Measurements from ENCODE around the gene GRAMD4. TPM values are rescaled to one million over a fixed set of nuclear protein-coding genes. Genes with fewer than 3 reads are reported as not detected.

GRAMD4 gene
- total RNA-seq, 1 experiment from 2014 or later = 29.0 TPM

- Histone ChIP-seq H3K36me3 (ENCODE audit: insufficient read depth, low read length) (no peaks in the 10 kb centered on the region), H3K9me2 (replicated peaks; ENCODE audit: insufficient read depth, low read length) (no peaks in the 10 kb centered on the region), H3K4me2 (ENCODE audit: low read depth, low read length, poor library complexity, severe bottlenecking) (no peak overlapping the region), H4K20me1 (ENCODE audit: insufficient read depth, low read depth, low read length) (no peaks in the 10 kb centered on the region), H3K4me1 (ENCODE audit: low read length) (no peaks in the 10 kb centered on the region), H3K79me2 (ENCODE audit: low read length) (no peaks in the 10 kb centered on the region), H3K9me3 (ENCODE audit: low read length) (no peaks in the 10 kb centered on the region), H3K27me3 (ENCODE audit: low read length) (no peaks in the 10 kb centered on the region), H3K9ac (ENCODE audit: low read length) (no peak overlapping the region), H3K4me3 (ENCODE audit: low read length) (no peak overlapping the region), H3K27ac (ENCODE audit: low read length) (no peak overlapping the region), H2AFZ (ENCODE audit: low read length) (no peak overlapping the region)
- no peak for DNase-seq
Observed at GRCh38 chr22:46673205-46673604, 53.0 kb downstream of the GRAMD4 start.

GRCh38 chr22:46673662-46674236, 53.6 kb downstream of the GRAMD4 start:
- H3K27ac ChIP-seq (ENCODE audit: low read length) = no peak overlapping the region
- no peak overlapping the region for H3K4me3 ChIP-seq (ENCODE audit: low read length)
- no peak for DNase-seq
- H3K4me1 ChIP-seq (ENCODE audit: low read length) = no peaks in the 10 kb centered on the region
- H3K4me2 ChIP-seq (ENCODE audit: low read depth, low read length, poor library complexity, severe bottlenecking) = no peak overlapping the region
- H2AFZ ChIP-seq (ENCODE audit: low read length) = no peak overlapping the region
- H4K20me1 ChIP-seq (ENCODE audit: insufficient read depth, low read depth, low read length) = no peaks in the 10 kb centered on the region
- H3K9ac ChIP-seq (ENCODE audit: low read length) = no peak overlapping the region
- no peaks in the 10 kb centered on the region for H3K79me2 ChIP-seq (ENCODE audit: low read length)
- H3K27me3 ChIP-seq (ENCODE audit: low read length) = no peaks in the 10 kb centered on the region
- H3K36me3 ChIP-seq (ENCODE audit: insufficient read depth, low read length) = no peaks in the 10 kb centered on the region
- H3K9me3 ChIP-seq (ENCODE audit: low read length) = no peaks in the 10 kb centered on the region
- no peaks in the 10 kb centered on the region for H3K9me2 ChIP-seq (replicated peaks; ENCODE audit: insufficient read depth, low read length)

GRCh38 chr22:46674367-46674781, 54.2 kb downstream of the GRAMD4 start:
- H3K79me2 ChIP-seq (ENCODE audit: low read length) = no peaks in the 10 kb centered on the region
- H2AFZ ChIP-seq (ENCODE audit: low read length) = no peak overlapping the region
- H3K36me3 ChIP-seq (ENCODE audit: insufficient read depth, low read length) = no peaks in the 10 kb centered on the region
- no peaks in the 10 kb centered on the region for H3K9me2 ChIP-seq (replicated peaks; ENCODE audit: insufficient read depth, low read length)
- no peaks in the 10 kb centered on the region for H4K20me1 ChIP-seq (ENCODE audit: insufficient read depth, low read depth, low read length)
- no peak overlapping the region for H3K27ac ChIP-seq (ENCODE audit: low read length)
- DNase-seq = no peak
- no peak overlapping the region for H3K9ac ChIP-seq (ENCODE audit: low read length)
- H3K9me3 ChIP-seq (ENCODE audit: low read length) = no peaks in the 10 kb centered on the region
- H3K4me3 ChIP-seq (ENCODE audit: low read length) = no peak overlapping the region
- no peaks in the 10 kb centered on the region for H3K4me1 ChIP-seq (ENCODE audit: low read length)
- H3K4me2 ChIP-seq (ENCODE audit: low read depth, low read length, poor library complexity, severe bottlenecking) = no peak overlapping the region
- no peaks in the 10 kb centered on the region for H3K27me3 ChIP-seq (ENCODE audit: low read length)

GRCh38 chr22:46674906-46675305, 54.7 kb downstream of the GRAMD4 start:
- Histone ChIP-seq H3K27me3 (ENCODE audit: low read length) (no peaks in the 10 kb centered on the region), H3K9ac (ENCODE audit: low read length) (no peak overlapping the region), H2AFZ (ENCODE audit: low read length) (no peak overlapping the region), H3K27ac (ENCODE audit: low read length) (no peak overlapping the region), H3K4me2 (ENCODE audit: low read depth, low read length, poor library complexity, severe bottlenecking) (no peak overlapping the region), H3K79me2 (ENCODE audit: low read length) (no peaks in the 10 kb centered on the region), H3K4me1 (ENCODE audit: low read length) (no peaks in the 10 kb centered on the region), H3K36me3 (ENCODE audit: insufficient read depth, low read length) (no peaks in the 10 kb centered on the region), H3K4me3 (ENCODE audit: low read length) (no peak overlapping the region), H3K9me2 (replicated peaks; ENCODE audit: insufficient read depth, low read length) (no peaks in the 10 kb centered on the region), H3K9me3 (ENCODE audit: low read length) (no peaks in the 10 kb centered on the region), H4K20me1 (ENCODE audit: insufficient read depth, low read depth, low read length) (no peaks in the 10 kb centered on the region)
- no peak for DNase-seq

- H3K27ac ChIP-seq (ENCODE audit: low read length) = no peak overlapping the region
- H2AFZ ChIP-seq (ENCODE audit: low read length) = no peak overlapping the region
- H3K4me1 ChIP-seq (ENCODE audit: low read length) = no peaks in the 10 kb centered on the region
- no peaks in the 10 kb centered on the region for H3K9me3 ChIP-seq (ENCODE audit: low read length)
- no peak for DNase-seq
- no peaks in the 10 kb centered on the region for H3K27me3 ChIP-seq (ENCODE audit: low read length)
- H3K79me2 ChIP-seq (ENCODE audit: low read length) = no peaks in the 10 kb centered on the region
- H3K4me2 ChIP-seq (ENCODE audit: low read depth, low read length, poor library complexity, severe bottlenecking) = no peak overlapping the region
- H3K9me2 ChIP-seq (replicated peaks; ENCODE audit: insufficient read depth, low read length) = no peaks in the 10 kb centered on the region
- no peaks in the 10 kb centered on the region for H3K36me3 ChIP-seq (ENCODE audit: insufficient read depth, low read length)
- no peak overlapping the region for H3K4me3 ChIP-seq (ENCODE audit: low read length)
- no peak overlapping the region for H3K9ac ChIP-seq (ENCODE audit: low read length)
- H4K20me1 ChIP-seq (ENCODE audit: insufficient read depth, low read depth, low read length) = no peaks in the 10 kb centered on the region
Observed at GRCh38 chr22:46675479-46675878, 55.3 kb downstream of the GRAMD4 start.

- no peaks in the 10 kb centered on the region for H3K9me3 ChIP-seq (ENCODE audit: low read length)
- no peaks in the 10 kb centered on the region for H3K79me2 ChIP-seq (ENCODE audit: low read length)
- H3K4me1 ChIP-seq (ENCODE audit: low read length) = no peaks in the 10 kb centered on the region
- H3K27ac ChIP-seq (ENCODE audit: low read length) = no peak overlapping the region
- no peak overlapping the region for H3K4me2 ChIP-seq (ENCODE audit: low read depth, low read length, poor library complexity, severe bottlenecking)
- no peak for DNase-seq
- no peaks in the 10 kb centered on the region for H3K9me2 ChIP-seq (replicated peaks; ENCODE audit: insufficient read depth, low read length)
- H2AFZ ChIP-seq (ENCODE audit: low read length) = no peak overlapping the region
- no peak overlapping the region for H3K9ac ChIP-seq (ENCODE audit: low read length)
- no peaks in the 10 kb centered on the region for H3K36me3 ChIP-seq (ENCODE audit: insufficient read depth, low read length)
- no peak overlapping the region for H3K4me3 ChIP-seq (ENCODE audit: low read length)
- H4K20me1 ChIP-seq (ENCODE audit: insufficient read depth, low read depth, low read length) = no peaks in the 10 kb centered on the region
- H3K27me3 ChIP-seq (ENCODE audit: low read length) = no peaks in the 10 kb centered on the region
Observed at GRCh38 chr22:46675938-46676337, 55.8 kb downstream of the GRAMD4 start.

- Histone ChIP-seq H2AFZ (ENCODE audit: low read length) (no peak overlapping the region), H4K20me1 (ENCODE audit: insufficient read depth, low read depth, low read length) (no peaks in the 10 kb centered on the region), H3K27me3 (ENCODE audit: low read length) (no peaks in the 10 kb centered on the region), H3K9me3 (ENCODE audit: low read length) (no peaks in the 10 kb centered on the region), H3K36me3 (ENCODE audit: insufficient read depth, low read length) (no peaks in the 10 kb centered on the region), H3K9me2 (replicated peaks; ENCODE audit: insufficient read depth, low read length) (no peaks in the 10 kb centered on the region), H3K4me2 (ENCODE audit: low read depth, low read length, poor library complexity, severe bottlenecking) (no peak overlapping the region), H3K79me2 (ENCODE audit: low read length) (no peaks in the 10 kb centered on the region), H3K4me3 (ENCODE audit: low read length) (no peak overlapping the region), H3K4me1 (ENCODE audit: low read length) (peaks cover 5% of the 10 kb centered on the region), H3K9ac (ENCODE audit: low read length) (no peak overlapping the region), H3K27ac (ENCODE audit: low read length) (no peak overlapping the region)
- no peak for DNase-seq
Observed at GRCh38 chr22:46676479-46676878, 56.3 kb downstream of the GRAMD4 start.

- H3K27me3 ChIP-seq (ENCODE audit: low read length) = no peaks in the 10 kb centered on the region
- H3K79me2 ChIP-seq (ENCODE audit: low read length) = no peaks in the 10 kb centered on the region
- DNase-seq = no peak
- H4K20me1 ChIP-seq (ENCODE audit: insufficient read depth, low read depth, low read length) = no peaks in the 10 kb centered on the region; the same call in 1 of the 2 replicates
- no peak overlapping the region for H3K4me3 ChIP-seq (ENCODE audit: low read length)
- H2AFZ ChIP-seq (ENCODE audit: low read length) = no peak overlapping the region
- no peak overlapping the region for H3K4me2 ChIP-seq (ENCODE audit: low read depth, low read length, poor library complexity, severe bottlenecking)
- no peak overlapping the region for H3K27ac ChIP-seq (ENCODE audit: low read length)
- peaks cover 9% of the 10 kb centered on the region for H3K4me1 ChIP-seq (ENCODE audit: low read length)
- H3K9me3 ChIP-seq (ENCODE audit: low read length) = no peaks in the 10 kb centered on the region
- no peaks in the 10 kb centered on the region for H3K36me3 ChIP-seq (ENCODE audit: insufficient read depth, low read length)
- no peak overlapping the region for H3K9ac ChIP-seq (ENCODE audit: low read length)
- no peaks in the 10 kb centered on the region for H3K9me2 ChIP-seq (replicated peaks; ENCODE audit: insufficient read depth, low read length)
Observed at GRCh38 chr22:46676881-46677280, 56.7 kb downstream of the GRAMD4 start.
